Activated CD4-positive, alpha-beta T cell treated with anti-CD3 and anti-CD28 coated beads for 24 hours (primary cell): Measurements from ENCODE around the gene METTL24.

Experiments
- DNase-seq, 2 donors: peaks; one replicate each; pipeline ENCODE4 v3.0.0-alpha.2; 2020; ENCODE audit warnings: low read depth in 2 of 2

The METTL24 gene

DNA sequence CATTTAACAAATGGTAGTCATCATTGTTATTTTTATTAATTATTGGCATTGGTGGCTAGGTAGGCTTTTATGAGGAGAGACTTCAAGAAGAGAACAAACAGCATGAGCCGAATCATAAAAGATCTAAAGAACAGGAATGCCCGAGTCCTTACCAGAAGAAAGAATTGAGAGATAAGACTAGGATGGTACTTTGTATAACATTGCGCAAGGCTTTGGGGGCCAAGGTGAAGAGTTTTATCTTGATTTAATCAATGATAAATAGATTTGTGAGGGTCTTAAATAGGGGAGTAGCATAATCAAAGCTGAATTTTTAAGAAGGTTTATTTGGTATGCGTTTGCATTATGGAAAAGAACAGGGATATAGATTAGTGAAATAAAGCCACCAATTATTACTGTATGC, 162.5 kb downstream of the METTL24 start:
- no peak for DNase-seq
